Ascending aorta (tissue), 2 donors: ENCODE results near the gene GPR85. TPM values are rescaled to one million over a fixed set of nuclear protein-coding genes. Genes with fewer than 3 reads are reported as not detected.

Experiments
- DNase-seq, 2 donors: peaks; one replicate each; pipeline ENCODE4 v3.0.0-alpha.2; 2019; ENCODE audit warnings: low spot score in 2 of 2
- H3K27ac ChIP-seq, 2 donors: fragments of 200-600 bp; sonication (generic); one replicate each; pipeline ENCODE4 v1.5.1; 2016 to 2017; ENCODE audit warnings: mild to moderate bottlenecking in 1 of 2
- H3K27me3 ChIP-seq: fragments of 200-600 bp; sonication (generic); one replicate; pipeline ENCODE4 v1.5.1; 2017
- H3K36me3 ChIP-seq, 2 donors: fragments of 200-600 bp; sonication (generic); one replicate each; pipeline ENCODE4 v1.5.1; 2016
- H3K4me1 ChIP-seq, 2 donors: fragments of 200-600 bp; sonication (generic); one replicate each; pipeline ENCODE4 v1.5.1; 2016 to 2017; ENCODE audit warnings: mild to moderate bottlenecking in 1 of 2
- H3K4me3 ChIP-seq, 2 donors: fragments of 200-600 bp; sonication (generic); one replicate each; pipeline ENCODE4 v1.5.1; 2016 to 2017; ENCODE audit warnings: mild to moderate bottlenecking in 1 of 2
- H3K9me3 ChIP-seq, 2 donors: fragments of 200-600 bp; sonication (generic); one replicate each; pipeline ENCODE4 v1.5.1; 2016
- CTCF ChIP-seq, 3 experiments: fragments of 200-600 bp in 2 of 3; fragments of 450-650 bp in 1 of 3; sonication (generic) in 2 of 3; IDR thresholded peaks; one replicate each; pipeline ENCODE4 v1.5.1; 2016 to 2019; ENCODE audit warnings: antibody characterized with exemption in 3 of 3, mild to moderate bottlenecking in 1 of 3, moderate library complexity in 1 of 3
- intact Hi-C: fragments of 100-400 bp; cut with DNase I; formaldehyde crosslinking; loops from one replicate; pipeline ENCODE4 v1.15.1; 2023
- total RNA-seq: library from RNA; depleted of rRNA; stranded (reverse); fragments of >200 nt; gene quantifications from one replicate; pipeline ENCODE4 v1.1.0, GENCODE V29; 2016

GPR85 gene
- total RNA-seq, 1 donor from 2014 or later, result not detected

GRCh38 chr7:113083132-113083815 lies 3.4 kb downstream of the GPR85 start:
- Histone ChIP-seq H3K4me3 (no peak overlapping the region), H3K36me3 (no peaks in the 10 kb centered on the region), H3K4me1 (peaks cover 0 to 3% of the 10 kb centered on the region in 2 donors), H3K27ac (no peak overlapping the region), H3K9me3 (no peaks in the 10 kb centered on the region), H3K27me3 (no peaks in the 10 kb centered on the region)
- no peak for TF ChIP-seq CTCF (IDR thresholded peaks at IDR 0.05)
- no peak for DNase-seq
- intact Hi-C loops, result loop anchor here (10.0 kb wide), 1 partner anchor 288 kb away; the partner anchor contains the start of gene TMEM168

GRCh38 chr7:113078331-113078730 lies 8.3 kb downstream of the GPR85 start:
- Histone ChIP-seq H3K27ac (no peak overlapping the region), H3K4me1 (no peaks in the 10 kb centered on the region), H3K36me3 (no peaks in the 10 kb centered on the region), H3K4me3 (no peak overlapping the region), H3K9me3 (no peaks in the 10 kb centered on the region), H3K27me3 (no peaks in the 10 kb centered on the region)
- no peak for DNase-seq
- no peak for TF ChIP-seq CTCF (IDR thresholded peaks at IDR 0.05)
- intact Hi-C loops, result no loop called here

- TF ChIP-seq CTCF (IDR thresholded peaks at IDR 0.05), result no peak
- no peak for DNase-seq
- Histone ChIP-seq H3K4me1 (no peaks in the 10 kb centered on the region), H3K27ac (no peak overlapping the region), H3K36me3 (no peaks in the 10 kb centered on the region), H3K4me3 (no peak overlapping the region), H3K9me3 (no peaks in the 10 kb centered on the region), H3K27me3 (no peaks in the 10 kb centered on the region)
- intact Hi-C loops, result no loop called here
Measured at GRCh38 chr7:113076703-113077102, 9.9 kb downstream of the GPR85 start.

GRCh38 chr7:113071465-113071864 lies 15.2 kb downstream of the GPR85 start:
- no peak for TF ChIP-seq CTCF (IDR thresholded peaks at IDR 0.05)

GRCh38 chr7:113062499-113062898 lies 24.1 kb downstream of the GPR85 start:
- H3K4me3 ChIP-seq, result no peak overlapping the region
- H3K27me3 ChIP-seq, result no peaks in the 10 kb centered on the region
- DNase-seq, result no peak
- H3K9me3 ChIP-seq, result no peaks in the 10 kb centered on the region
- H3K27ac ChIP-seq, result no peak overlapping the region
- H3K4me1 ChIP-seq, result no peaks in the 10 kb centered on the region
- no peak for TF ChIP-seq CTCF (IDR thresholded peaks at IDR 0.05)
- intact Hi-C loops, result no loop called here
- no peaks in the 10 kb centered on the region for H3K36me3 ChIP-seq

More at GRCh38 chr7:113071465-113071864, 15.2 kb downstream of the GPR85 start:
- Histone ChIP-seq H3K27ac (no peak overlapping the region), H3K27me3 (no peaks in the 10 kb centered on the region), H3K36me3 (no peaks in the 10 kb centered on the region), H3K4me1 (no peaks in the 10 kb centered on the region), H3K4me3 (no peak overlapping the region), H3K9me3 (no peaks in the 10 kb centered on the region)
- intact Hi-C loops, result no loop called here
- DNase-seq, result no peak
